Stimulated activated CD4-positive, alpha-beta T cell treated with anti-CD3 and anti-CD28 coated beads, TNF-alpha, amount 100 ng/mL, for 4 hours (primary cell): ENCODE data around the gene DIPK1C.

Experiments used
- DNase-seq, 3 experiments: peaks; one replicate each; pipeline ENCODE4 v3.0.0-alpha.2; 2020; ENCODE audit warnings: low read depth in 3 of 3

DIPK1C gene

GRCh38 chr18:74419761-74420160, 37.3 kb downstream of the DIPK1C start:
- no peak for DNase-seq

DNA sequence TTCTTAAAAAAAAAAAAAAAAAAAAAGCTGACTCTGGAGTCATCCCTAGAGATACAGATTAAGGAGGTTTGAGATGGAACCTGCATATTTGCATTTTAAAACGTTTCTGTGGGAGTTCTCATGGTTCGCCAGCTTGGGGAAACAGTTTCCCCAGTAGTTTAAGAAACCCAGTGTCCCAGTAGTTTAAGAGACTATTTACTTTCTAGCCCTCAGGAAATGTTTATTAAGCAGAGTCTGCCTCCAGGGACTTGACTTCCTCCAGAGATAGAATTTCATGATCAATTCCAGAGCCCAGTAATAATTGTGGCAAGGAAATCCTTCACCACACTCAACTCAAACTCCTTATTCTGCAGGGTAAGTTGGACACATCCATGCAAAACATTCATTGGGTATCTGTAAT, 39.1 kb downstream of the DIPK1C start:
- DNase-seq, result no peak

DNA sequence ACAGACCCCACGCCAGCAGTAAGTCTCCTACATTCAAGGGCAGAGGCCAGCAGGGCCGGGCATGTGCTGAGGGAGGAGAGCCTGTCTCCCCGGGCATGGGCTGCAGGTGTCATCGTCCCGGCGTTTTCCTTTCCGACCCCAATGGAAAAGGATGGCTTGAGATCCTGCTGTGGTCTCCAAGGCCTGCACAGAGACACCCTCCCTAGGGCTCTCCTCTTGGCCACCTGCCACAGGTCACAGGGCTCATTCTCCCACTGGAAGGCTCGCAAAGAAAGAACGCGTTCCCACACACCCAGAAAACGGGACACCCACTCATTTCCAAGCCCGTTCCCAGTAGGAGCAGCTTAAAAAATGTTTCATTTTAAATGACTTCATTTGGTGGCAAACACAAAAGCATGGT, 41.0 kb downstream of the DIPK1C start:
- no peak for DNase-seq

DNA sequence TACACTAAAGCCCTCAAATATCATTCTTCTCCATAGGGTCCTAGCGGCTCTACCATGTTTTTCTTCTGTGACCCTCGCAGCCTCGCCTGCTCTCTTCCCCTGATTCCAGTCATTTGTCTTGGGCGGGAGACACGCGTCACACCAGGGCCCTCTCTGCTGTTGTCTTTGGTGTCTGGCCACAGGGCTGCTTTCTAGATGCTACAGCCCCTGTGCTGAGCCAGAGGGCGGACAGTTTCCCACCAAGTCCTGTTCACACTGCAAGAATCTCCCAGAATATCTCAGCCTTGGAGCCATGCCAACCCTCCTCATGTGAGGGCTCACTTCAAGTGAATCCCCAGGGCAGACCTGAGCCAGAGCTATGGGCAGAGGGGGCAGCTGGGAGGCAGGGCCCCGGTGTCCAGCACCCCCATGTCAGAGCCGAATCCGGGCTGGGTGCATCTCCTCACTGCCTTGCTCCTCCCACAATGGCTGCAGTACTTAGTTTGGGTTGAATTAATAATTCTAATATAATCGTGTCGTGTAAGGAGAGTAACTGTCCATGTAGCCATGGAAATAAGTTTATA, 42.1 kb downstream of the DIPK1C start:
- no peak for DNase-seq

DNA sequence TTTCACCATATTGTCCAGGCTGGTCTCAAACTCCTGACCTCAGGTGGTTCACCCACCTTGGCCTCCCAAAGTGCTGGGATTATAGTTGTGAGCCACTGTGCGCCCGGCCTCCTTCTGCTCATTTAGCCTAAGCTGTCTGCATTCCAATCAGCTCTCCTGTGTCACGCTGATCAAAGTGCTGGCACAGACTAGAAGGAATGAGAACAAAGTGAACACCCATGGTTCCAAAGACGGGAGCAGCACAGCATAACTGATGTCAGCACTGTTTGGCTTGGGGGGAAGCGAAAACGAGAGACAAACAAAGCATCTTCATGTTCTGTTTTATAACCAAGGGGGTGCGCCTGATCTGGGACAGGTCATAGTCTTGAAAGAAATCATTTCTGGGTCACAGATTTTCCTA, 43.3 kb downstream of the DIPK1C start:
- no peak for DNase-seq

DNA sequence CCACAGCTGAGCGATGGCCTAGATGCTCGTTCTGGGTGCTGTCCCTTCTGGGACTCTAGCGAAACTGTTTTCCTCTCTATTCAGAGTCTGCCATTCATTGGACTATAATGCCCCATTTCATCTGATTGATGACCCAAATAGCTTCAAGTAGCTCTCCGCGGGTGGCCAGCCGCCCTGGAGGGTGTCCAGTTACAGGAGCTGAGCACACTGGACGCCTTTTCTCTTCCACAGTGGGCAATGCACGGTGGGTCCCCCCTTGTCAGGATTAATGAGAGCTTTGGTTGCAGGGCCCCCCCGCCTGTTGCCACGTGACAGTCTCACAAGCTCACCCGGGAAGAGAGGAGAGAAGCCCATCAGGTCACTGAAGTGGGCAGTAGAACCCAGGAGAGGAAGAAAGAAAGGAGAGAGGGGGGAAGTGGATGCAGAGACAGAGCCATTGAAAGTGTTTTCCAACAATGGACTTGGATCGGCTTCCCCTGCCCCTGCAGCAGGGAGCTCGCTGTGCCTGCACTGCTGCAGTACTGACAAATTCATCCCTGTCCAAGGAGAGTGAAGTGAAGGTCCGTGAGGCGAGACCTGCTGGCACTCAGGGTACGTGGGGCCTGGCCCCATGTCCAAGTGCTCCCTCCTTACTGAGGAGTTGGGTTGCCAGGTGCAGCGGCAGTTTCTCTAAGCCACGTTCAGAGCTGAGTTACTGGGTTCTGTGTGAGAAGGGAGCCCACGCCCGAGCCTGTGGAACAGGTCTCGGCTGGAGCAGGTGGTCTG, 44.8 kb downstream of the DIPK1C start:
- no peak for DNase-seq

DNA sequence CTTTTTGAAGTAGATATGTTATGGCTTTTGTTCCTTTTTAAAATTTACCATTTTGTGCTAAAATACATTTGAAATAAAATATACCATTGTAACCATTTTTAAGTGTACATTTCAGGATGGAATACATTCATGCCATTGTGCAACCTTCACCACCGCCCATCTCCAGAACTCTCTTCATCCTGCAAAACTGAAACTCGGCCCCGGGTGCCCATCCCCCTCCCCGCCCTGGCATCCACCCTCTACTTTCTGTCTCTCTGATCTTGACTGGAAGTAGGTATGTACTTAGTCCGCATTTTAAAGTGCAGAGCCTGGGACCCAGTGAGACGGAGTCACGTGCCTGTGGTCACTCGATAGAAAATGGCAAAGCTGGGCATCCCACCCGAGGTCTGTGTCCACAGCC, 45.6 kb downstream of the DIPK1C start:
- no peak for DNase-seq

DNA sequence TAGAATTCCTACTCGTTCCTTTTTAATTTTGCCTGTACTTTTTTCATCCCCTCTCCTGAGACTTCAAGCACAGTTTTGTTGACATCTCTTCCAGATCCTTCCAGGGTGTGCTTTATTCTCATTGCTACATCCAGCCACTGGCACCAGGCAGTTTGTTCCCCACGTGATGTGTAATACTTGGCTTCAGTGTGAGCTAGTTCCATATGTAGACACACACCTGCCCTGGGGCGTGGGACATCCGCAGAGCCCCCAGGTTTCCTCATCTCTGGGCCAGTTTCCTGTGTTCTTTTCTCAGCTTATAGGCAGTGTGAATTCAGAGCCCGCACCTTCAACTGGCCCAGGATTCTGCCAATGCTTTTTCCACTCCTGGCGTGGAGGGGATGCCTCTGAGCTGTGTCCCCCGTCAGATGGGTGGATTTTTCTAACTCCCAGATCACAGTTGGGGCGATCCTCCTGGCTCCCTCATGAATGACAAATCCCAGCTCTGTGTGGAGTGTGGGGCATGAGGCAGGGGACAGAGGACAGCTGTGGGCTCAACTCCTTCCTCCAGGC, 46.6 kb downstream of the DIPK1C start:
- DNase-seq, result no peak

- no peak for DNase-seq
Observed at GRCh38 chr18:74407888-74408287, 49.2 kb downstream of the DIPK1C start.

DNA sequence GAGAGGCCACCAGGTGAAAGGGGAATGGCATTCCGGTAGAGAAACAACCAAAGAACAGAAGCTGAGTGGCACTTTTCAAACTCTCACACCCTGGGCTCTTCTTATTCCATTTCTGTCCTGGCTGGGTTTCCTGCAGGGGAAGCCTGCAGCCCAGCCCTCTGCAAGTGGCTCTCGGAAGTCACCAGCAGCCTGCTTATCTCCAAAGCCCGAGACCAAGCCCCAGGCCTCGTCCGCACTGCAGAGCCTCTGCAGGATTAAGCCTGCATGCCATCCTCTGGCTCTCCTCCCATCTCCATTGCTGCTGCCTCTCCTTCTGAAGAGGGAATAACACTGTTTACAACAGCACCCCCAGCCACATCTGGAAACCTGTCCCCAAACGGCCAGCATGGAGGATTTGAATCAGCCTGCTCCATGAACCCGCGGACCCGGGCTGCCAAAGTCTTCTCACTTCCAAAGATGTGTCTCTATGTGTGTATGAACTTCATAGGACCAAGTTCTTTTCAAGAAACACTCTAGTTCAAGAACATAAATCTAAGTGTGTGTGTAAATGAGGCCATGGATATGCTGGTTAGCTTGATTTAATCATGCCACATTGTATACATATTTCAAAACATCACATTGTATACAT, 54.2 kb downstream of the DIPK1C start:
- no peak for DNase-seq

GRCh38 chr18:74400813-74401212, 56.3 kb downstream of the DIPK1C start:
- DNase-seq, result no peak

GRCh38 chr18:74399091-74399887, 57.8 kb downstream of the DIPK1C start:
- no peak for DNase-seq

DNA sequence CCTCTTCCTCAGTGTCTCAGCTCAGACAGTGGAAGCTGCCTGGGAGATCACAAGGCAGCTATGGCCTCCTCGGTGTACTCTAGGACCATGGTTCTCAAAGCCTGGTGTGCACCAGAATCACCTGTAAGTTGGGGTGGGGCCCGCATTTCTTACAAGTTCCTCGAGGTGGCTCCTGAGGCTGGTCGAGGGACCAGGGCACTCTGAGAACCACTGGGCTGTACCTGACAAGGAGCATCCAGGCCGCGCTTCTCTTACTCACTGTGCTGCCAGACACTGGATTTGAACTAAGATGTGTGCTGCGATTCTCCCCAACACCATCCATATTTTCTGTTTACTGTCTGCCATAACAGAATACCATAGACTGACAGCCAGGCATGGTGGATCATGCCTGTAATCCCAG, 59.5 kb downstream of the DIPK1C start:
- DNase-seq, result no peak

DNA sequence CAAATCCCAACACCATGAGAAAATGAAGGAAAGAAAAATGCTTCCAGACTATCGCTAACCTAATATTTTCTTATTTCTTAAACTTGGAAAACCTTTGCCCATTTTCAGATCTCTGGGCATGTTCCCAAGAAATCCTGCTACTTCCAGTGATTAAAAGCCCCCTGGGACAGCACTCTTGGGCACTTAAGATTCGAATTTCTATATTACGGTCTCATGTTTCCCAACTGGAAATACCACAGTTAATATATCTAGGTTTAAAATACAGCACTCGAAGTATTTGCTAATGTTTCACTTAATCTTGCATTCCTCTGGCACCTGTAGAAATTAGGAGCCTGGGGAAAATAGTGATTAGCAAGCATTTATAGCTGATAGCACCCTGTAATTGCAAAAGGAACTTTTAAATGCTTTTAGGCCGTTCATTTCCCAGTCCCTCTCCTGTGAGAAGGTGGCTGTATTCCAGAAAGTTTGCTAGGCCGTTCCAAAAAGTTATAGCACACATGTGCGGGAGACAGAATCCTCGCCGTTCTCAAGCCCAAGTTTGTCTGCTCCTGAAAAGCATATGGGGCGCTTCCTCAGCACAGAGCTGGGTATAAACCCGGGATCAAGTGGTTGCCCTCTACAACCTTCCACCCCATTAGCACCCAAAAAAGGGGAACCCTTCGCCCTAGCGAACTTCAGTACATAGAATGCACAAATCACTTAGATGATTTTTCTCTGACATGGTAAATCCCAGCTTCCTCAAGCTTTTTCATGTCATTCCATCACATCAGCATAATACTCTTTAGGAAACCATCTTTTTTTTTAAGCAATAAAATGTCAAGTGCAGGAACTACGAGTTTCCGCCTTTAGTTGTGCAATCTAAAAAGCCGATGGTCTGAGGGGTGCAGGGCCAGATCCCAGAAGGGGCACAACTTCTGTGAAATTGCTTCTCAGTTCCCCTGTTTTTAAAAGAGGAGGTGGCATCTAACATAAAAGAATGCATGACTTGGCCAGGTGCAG, 60.6 kb downstream of the DIPK1C start:
- DNase-seq, result no peak

DNA sequence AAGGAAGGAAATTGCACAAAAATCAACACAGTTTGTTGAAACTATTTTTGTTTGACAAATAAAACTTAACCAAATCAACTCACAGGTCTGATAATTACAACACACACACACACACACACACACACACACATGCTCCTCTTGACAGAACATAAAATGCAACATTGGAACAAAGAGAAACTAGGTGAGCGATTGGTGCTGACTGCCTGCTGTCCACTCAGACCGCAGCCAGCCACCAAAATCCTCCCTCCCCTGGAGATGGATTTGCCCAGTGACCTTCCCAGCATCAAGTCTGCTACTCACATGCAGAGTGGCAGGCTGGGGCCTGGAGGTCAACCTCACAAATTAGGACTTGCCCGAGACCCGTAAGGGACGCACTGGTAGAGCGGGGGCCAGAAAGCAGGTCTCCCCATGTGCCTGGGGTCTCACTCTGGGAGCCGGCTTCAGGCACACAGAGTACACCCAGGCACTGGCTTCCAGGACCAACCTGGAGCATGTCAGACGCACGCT, 61.4 kb downstream of the DIPK1C start:
- no peak for DNase-seq

- DNase-seq, result no peak
Observed at GRCh38 chr18:74395006-74395405, 62.1 kb downstream of the DIPK1C start.

DNA sequence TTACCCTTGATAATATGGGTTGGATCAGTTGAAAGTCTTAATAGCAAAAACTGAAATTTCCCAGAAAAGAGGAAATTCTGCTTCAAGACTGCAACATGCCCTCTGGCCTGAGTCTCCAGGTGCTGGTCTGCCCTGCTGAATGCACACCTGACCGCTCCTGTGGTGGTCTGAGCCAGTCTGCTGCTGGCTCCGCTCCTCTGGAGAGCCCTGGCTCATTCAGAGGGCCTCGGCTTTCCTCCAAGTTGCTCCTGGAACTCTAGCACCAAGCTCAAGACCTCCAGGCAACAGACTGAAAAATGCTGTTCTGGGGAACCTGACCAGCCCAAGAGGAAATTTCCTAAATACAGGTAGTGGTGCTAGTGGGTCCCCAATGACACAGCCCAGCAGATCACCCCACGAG, 64.8 kb downstream of the DIPK1C start:
- DNase-seq, result no peak

DNA sequence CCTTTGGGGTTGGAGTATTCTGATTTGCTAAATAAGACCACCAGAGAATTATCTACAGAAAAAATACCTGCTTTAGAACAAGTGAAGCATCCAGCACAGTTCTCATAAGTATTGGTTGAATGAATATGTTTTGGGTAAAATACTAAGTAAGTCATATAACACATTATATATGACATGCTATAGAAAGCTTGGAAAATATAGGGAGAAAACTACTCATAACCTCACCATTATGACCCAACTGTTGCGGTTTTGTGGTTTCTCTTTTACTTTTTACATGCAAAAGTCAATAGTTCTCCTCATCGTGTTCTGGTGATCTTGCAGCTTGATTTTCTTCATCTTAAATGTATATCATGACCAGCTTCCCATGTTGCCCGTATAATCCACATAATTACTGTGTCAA, 66.2 kb downstream of the DIPK1C start:
- DNase-seq, result no peak

GRCh38 chr18:74389991-74390390, 67.1 kb downstream of the DIPK1C start:
- no peak for DNase-seq

DNA sequence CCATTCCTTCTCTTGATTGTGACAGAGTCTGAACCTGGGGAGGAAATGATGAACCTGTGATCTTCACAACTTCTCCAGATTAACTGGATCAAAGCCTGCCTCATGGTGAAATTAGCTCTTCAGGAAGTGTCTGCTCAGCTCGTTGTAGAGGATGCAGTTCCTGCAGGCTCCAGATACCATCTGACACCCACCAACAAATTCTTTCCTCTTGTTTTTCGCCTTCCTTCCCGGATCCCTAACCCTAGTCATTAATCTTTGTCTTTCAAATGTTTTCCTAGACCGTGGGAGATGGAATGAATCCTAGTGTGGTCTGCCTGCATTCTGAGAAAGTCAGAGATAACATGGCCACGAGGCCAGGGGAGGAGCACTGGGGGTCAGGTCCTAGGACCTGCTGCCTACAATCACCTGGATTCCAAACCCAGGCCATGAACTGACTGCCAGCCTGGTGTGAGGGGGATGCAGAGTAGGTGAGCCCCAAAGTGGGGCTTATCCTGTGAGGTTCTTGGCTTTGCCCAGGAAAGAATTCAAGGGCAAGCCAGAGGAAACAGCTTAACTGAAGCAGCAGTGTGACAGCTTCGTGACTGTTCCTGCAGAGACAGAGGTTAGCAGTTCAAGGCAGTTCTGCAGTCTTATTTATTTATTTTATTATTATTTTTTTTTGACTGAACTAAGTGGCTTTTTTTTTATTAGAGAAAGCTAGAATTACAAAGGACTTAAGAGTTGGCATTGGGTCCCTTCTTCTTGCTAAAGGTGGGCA, 67.8 kb downstream of the DIPK1C start:
- no peak for DNase-seq
